IPS DF 19.7 (cell line): ENCODE measurements around the gene PLP2.

Experiments
- DNase-seq: peaks from one replicate; pipeline ENCODE4 v3.0.0-alpha.2; 2013; ENCODE audit warnings: low read depth, low spot score

PLP2 gene

GRCh38 chrX:49209434-49210251 is 37.9 kb downstream of the PLP2 start:
- no peak for DNase-seq

DNA sequence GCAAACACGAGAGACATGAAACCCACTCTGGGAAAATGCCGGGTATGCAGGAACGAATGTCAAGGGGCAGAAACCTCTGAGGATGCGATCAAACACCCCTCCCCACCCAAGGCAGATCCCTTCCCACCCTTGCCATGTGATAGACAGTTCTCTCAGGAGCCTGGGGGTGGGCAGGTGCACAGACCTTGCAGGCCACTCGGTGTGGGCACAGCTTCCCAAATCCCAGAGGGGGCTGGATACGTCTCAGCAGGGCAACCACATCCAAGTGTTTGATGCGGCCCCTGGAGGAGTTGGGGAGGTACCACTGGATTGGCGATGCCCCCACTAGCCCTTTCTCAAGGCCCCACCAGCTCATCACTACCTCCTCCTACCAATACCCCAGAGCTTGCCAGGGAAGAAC is 38.7 kb downstream of the PLP2 start:
- DNase-seq, result no peak

GRCh38 chrX:49211074-49211473 is 39.4 kb downstream of the PLP2 start:
- DNase-seq, result no peak

DNA sequence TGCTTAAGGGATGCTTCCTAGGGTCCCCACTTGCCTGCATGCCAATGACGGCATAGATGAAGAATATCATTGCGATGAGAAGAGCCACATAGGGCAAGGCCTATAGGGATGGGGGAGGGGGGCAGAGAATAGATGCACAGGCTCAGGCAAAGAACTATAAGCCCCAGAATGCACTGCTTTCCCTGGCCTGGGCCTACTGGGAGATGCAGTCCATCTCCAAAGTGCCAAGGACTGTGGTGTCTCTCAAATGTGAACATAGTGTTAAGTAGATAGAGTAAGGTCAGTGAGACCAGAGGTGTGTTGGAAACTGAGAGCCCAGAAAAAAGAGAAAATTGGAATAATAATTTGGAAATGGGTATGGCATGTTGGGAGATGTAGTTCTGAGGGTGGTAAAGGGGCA is 40.5 kb downstream of the PLP2 start:
- DNase-seq, result no peak

DNA sequence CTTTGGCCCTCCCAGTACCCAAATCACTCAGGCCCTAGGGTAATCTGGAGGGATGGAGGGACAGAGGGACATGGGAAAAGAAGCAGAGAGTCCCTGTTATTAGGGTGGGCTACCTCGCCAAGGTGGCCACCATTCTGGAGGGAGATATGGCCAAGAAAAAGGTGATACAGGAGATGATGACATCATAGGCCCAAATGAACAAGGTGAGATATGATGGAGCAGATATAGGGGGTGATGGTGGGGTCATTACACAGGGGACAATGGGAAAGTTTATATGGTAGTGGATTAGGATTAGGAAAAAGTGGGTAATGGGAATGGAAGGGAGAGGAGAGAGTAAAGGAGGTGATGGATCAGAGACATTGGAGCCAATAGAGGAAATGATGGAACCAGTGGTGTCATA is 41.2 kb downstream of the PLP2 start:
- DNase-seq, result no peak

- DNase-seq, result no peak
These were observed 42.7 kb downstream of the PLP2 start for GRCh38 chrX:49214416-49214815.

DNA sequence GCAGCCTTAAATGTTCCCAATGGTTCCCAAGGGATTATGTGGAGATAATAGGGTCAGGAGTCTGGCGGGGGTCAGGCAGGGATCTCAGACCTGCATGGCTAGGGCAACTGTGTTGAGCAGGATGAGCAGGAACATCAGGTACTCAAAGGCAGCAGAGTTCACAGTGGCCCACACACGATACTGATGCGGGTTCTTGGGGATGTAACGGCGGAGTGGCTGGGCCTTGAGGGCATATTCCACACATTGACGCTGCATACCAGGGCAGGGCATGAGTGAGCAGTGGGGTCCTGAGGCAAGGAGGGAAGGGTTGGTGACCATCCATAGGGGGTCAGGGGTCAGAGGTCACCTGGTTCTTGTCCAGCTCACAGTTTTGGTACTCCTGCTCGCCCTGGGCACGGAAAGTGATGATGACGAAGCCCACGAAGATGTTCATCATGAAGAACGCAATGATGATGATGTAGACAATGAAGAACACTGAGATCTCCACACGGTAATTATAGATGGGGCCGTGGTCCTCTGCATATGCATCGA is 43.4 kb downstream of the PLP2 start:
- no peak for DNase-seq

- DNase-seq, result no peak
These were observed 48.4 kb downstream of the PLP2 start for GRCh38 chrX:49220100-49220499.

DNA sequence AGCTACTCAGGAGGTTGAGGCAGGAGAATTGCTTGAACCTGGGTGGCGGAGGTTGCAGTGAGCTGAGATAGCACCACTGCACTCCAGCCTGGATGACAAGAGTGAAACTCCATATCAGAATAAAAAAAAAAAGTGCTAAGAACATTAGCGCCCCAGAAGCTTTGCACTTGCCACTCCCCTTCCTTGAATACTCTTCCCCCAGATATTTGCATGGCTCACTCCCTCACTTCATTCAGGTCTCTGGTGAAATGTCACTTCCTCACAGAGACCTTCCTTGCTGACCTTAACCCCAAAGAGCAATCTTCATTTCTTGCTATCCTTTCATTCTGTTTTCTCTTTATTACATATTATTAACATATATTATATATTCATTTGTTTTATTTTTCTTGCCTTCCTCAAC is 50.2 kb downstream of the PLP2 start:
- DNase-seq, result no peak
